ENCODE measurements around the gene TIMELESS. TPM values are rescaled to one million over a fixed set of nuclear protein-coding genes. Genes with fewer than 3 reads are reported as not detected.
A peak's percentile ranks its signal among the peaks of the same experiment; 100 is the strongest.

Gene TIMELESS
- total and polyA plus RNA-seq, 10 of the 15 experiments (the other 5 are each of a cell fraction or from before 2014, with no cell fraction given), result 5.8 to 57.8 (median 31.8) TPM

DNA sequence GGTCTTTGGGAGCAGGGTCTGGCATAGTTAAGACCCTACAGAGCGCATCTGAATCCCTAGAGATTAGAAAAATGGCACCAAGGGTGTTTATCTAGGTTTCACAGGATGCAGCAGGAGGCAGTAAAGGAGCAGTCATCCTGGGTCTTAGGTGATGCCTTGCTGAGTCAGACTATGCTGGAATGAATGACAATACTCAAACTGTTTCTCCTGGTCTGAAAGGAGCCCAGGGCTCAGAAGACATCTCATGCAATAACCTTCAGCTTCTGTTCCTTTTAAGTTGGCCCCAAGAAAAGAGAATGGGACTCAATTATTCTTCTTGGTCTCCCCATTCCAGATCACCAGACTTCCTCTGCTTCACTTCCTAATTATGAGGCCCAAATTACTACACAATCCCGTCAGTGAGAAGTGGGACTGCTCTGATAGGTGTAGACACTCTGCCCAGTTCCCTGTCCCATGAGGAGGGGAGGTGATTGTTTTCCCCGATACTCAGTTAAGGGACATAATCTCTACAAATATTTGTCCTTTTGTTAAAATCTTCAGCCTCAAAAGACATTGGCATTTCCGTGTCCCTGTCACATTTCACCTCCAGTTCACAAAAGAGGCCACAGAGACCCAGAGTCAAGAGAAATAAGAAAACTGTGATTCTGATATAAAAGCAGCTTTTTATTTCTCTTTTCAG is 71.8 kb downstream of the TIMELESS start:
- TF ChIP-seq, protein P1, sequence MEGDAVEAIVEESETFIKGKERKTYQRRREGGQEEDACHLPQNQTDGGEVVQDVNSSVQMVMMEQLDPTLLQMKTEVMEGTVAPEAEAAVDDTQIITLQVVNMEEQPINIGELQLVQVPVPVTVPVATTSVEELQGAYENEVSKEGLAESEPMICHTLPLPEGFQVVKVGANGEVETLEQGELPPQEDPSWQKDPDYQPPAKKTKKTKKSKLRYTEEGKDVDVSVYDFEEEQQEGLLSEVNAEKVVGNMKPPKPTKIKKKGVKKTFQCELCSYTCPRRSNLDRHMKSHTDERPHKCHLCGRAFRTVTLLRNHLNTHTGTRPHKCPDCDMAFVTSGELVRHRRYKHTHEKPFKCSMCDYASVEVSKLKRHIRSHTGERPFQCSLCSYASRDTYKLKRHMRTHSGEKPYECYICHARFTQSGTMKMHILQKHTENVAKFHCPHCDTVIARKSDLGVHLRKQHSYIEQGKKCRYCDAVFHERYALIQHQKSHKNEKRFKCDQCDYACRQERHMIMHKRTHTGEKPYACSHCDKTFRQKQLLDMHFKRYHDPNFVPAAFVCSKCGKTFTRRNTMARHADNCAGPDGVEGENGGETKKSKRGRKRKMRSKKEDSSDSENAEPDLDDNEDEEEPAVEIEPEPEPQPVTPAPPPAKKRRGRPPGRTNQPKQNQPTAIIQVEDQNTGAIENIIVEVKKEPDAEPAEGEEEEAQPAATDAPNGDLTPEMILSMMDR (IDR thresholded peaks at IDR 0.05 in 2 of 3, conservative IDR thresholded peaks at IDR 0.05 in 1 of 3; ENCODE audit: control insufficient read depth in 2 of 3, extremely low read depth in 1 of 3, insufficient read depth in 1 of 3, low read depth in 3 of 3, low read length in 3 of 3), result peak in 1 of 3 experiments; percentile 10; a peak in 1 of 6 replicates
- TF ChIP-seq TCF3 (IDR thresholded peaks at IDR 0.05; ENCODE audit: borderline replicate concordance, insufficient read depth, low read depth, low read length) (no peak), RAD21 (IDR thresholded peaks at IDR 0.05; ENCODE audit: insufficient read depth, low read depth, low read length) (peak; percentile 46), MEF2B (IDR thresholded peaks at IDR 0.05; ENCODE audit: partially characterized antibody, poor library complexity, severe bottlenecking) (peak; percentile 1)
- SMC1A ChIA-PET (ENCODE audit: uncharacterized antibody, unreplicated experiment), result interaction anchor here (0.7 to 6.2 kb wide), 8 partner anchors 8 to 92 kb away, joined by 3 to 58 read pairs (median 4); partner anchors contain the start of gene STAT2
- peak overlapping the region; percentile 77 for H2AFZ ChIP-seq (ENCODE audit: control insufficient read depth, low read depth, low read length)
- H3K4me2 ChIP-seq (ENCODE audit: control insufficient read depth, insufficient read depth), result no peak overlapping the region
- no peaks in the 10 kb centered on the region for H3K9me3 ChIP-seq (replicated peaks; ENCODE audit: control insufficient read depth, insufficient read depth, low read length)
- BruUV-seq (replicated peaks), result no TSS peak
- in situ Hi-C loops (cut with MboI), result no loop called here
- intact Hi-C loops (cut with micrococcal nuclease; ENCODE audit: unreplicated experiment), result no loop called here
- H3K27ac ChIP-seq (ENCODE audit: control insufficient read depth, insufficient read depth), result peak overlapping the region; percentile 25; the same call in 1 of the 2 replicates
- no peaks in the 10 kb centered on the region for H3K27me3 ChIP-seq (replicated peaks in 1 of 2; ENCODE audit: control insufficient read depth in 2 of 2, insufficient read depth in 2 of 2, low read length in 1 of 2)
- RAD21 ChIA-PET (ENCODE audit: unreplicated experiment), result interaction anchor here (1.1 to 4.9 kb wide), 3 partner anchors 18 to 87 kb away, joined by 3 to 60 read pairs (median 4); partner anchors contain the start of gene STAT2
- H4K20me1 ChIP-seq (ENCODE audit: control insufficient read depth, insufficient read depth), result no peaks in the 10 kb centered on the region
- H3K4me3 ChIP-seq, result no peak overlapping the region
- peaks cover 36% of the 10 kb centered on the region for H3K4me1 ChIP-seq (ENCODE audit: control insufficient read depth, insufficient read depth, low read length)
- CTCF ChIA-PET, result interaction anchor here (1.0 to 4.2 kb wide), 5 partner anchors 12 to 86 kb away, joined by 3 to 28 read pairs (median 17); partner anchors contain the start of genes STAT2 and TIMELESS
- H3K36me3 ChIP-seq (ENCODE audit: control insufficient read depth in 2 of 2, insufficient read depth in 2 of 2, low read length in 1 of 2), result no peaks in the 10 kb centered on the region
- DNase-seq (ENCODE audit: low read depth, low spot score) (no peak), ATAC-seq (no peak), FAIRE-seq (no peak)
- WGBS (ENCODE audit: insufficient coverage, insufficient replicate concordance, low lambda C conversion rate, missing lambda C conversion rate), result 52% methylated on average over 4 of the region's 4 CpGs
- POLR2A ChIA-PET, result interaction anchor here (0.6 to 3.1 kb wide), 4 partner anchors 14 to 144 kb away, joined by 3 to 17 read pairs (median 4); partner anchors contain the start of genes APOF, IL23A and STAT2
- no peak overlapping the region for H3K9ac ChIP-seq (ENCODE audit: control insufficient read depth, insufficient read depth, low read length)
- H3K79me2 ChIP-seq (ENCODE audit: control insufficient read depth, insufficient read depth, low read length), result no peaks in the 10 kb centered on the region

All from GM12878 (cell line).